T-cell (primary cell): Measurements from ENCODE around the gene LARGE1. TPM values are rescaled to one million over a fixed set of nuclear protein-coding genes. Genes with fewer than 3 reads are reported as not detected.

Experiments used
- ATAC-seq, 4 experiments: fragments of 200-7000 bp in 3 of 4; fragments of 150-1000 bp in 1 of 4; cut with Tn5 transposase; replicated peaks in 1 of 4; 1 replicate in 3 of 4; 2 replicates in 1 of 4; pipeline ENCODE4 v1.10.0; 2021; ENCODE audit warnings: moderate library complexity in 3 of 4, mild to moderate bottlenecking in 2 of 4, moderate number of reproducible peaks in 1 of 4
- CTCF ChIA-PET, 2 donors: fragments of 300-600 bp; sonication (Branson Sonifier 250); formaldehyde crosslinking; loops; one replicate each; lab custom pipeline; 2022; ENCODE audit warnings: antibody characterized with exemption in 2 of 2; lab: Charles Lee
- POLR2A ChIA-PET, 2 donors: fragments of 300-600 bp; sonication (Branson Sonifier 250); formaldehyde crosslinking; loops; one replicate each; lab custom pipeline; 2022; ENCODE audit warnings: antibody characterized with exemption in 2 of 2; lab: Charles Lee
- DNase-seq, 35 experiments: peaks; one replicate each; pipeline versions ENCODE4 v3.0.0 to v3.0.0-alpha.2; 2013 to 2023
- H3K27ac ChIP-seq: one replicate; pipeline ENCODE4 v1.5.1; 2013; ENCODE audit warnings: low read length
- H3K27me3 ChIP-seq, 2 experiments: replicated peaks in 1 of 2; 1 replicate in 1 of 2; 2 replicates in 1 of 2; pipeline versions ENCODE4 v1.6.1 to v1.7.0; 2013; ENCODE audit warnings: low read length in 1 of 2, mixed read lengths in 1 of 2; ENCODE audit not compliant: control insufficient read depth in 2 of 2, insufficient read depth in 2 of 2; ENCODE audit errors: extremely low read depth in 1 of 2
- H3K36me3 ChIP-seq, 2 donors: 1 replicate in 1 of 2; 2 replicates in 1 of 2; pipeline versions ENCODE4 v1.6.1 to v1.7.0; 2013; ENCODE audit warnings: low read length in 1 of 2; ENCODE audit not compliant: control insufficient read depth in 2 of 2, insufficient read depth in 1 of 2; ENCODE audit errors: extremely low read depth in 1 of 2
- H3K4me1 ChIP-seq, 2 experiments: 1 replicate in 1 of 2; 2 replicates in 1 of 2; pipeline versions ENCODE4 v1.6.1 to v1.7.0; 2013; ENCODE audit warnings: low read length in 2 of 2, mixed read lengths in 1 of 2; ENCODE audit not compliant: insufficient read depth in 2 of 2, control insufficient read depth in 1 of 2; ENCODE audit errors: extremely low read depth in 1 of 2
- H3K4me3 ChIP-seq, 2 donors: 1 replicate in 1 of 2; 2 replicates in 1 of 2; pipeline versions ENCODE4 v1.5.1 to v1.7.0; 2013; ENCODE audit warnings: mild to moderate bottlenecking in 2 of 2, low read length in 1 of 2, moderate library complexity in 1 of 2; ENCODE audit not compliant: control insufficient read depth in 1 of 2; ENCODE audit errors: extremely low read depth in 1 of 2
- H3K9me3 ChIP-seq: 2 replicates; pipeline ENCODE4 v1.7.0; 2013
- H3K27ac Mint-ChIP-seq, 2 donors: one replicate each; pipeline ENCODE4 v1.8.0; 2020 to 2021; ENCODE audit warnings: mild to moderate bottlenecking in 2 of 2, mixed read lengths in 2 of 2
- H3K27me3 Mint-ChIP-seq, 2 donors: one replicate each; pipeline ENCODE4 v1.8.0; 2021 to 2022; ENCODE audit warnings: mixed read lengths in 2 of 2
- H3K36me3 Mint-ChIP-seq: one replicate; pipeline ENCODE4 v1.8.0; 2021; ENCODE audit warnings: mixed read lengths
- H3K4me1 Mint-ChIP-seq, 3 donors: one replicate each; pipeline ENCODE4 v1.8.0; 2020 to 2022; ENCODE audit warnings: mixed read lengths in 3 of 3, mild to moderate bottlenecking in 1 of 3
- H3K4me3 Mint-ChIP-seq, 3 donors: one replicate each; pipeline ENCODE4 v1.8.0; 2020 to 2022; ENCODE audit warnings: mild to moderate bottlenecking in 3 of 3, mixed read lengths in 3 of 3, moderate library complexity in 3 of 3
- H3K9me3 Mint-ChIP-seq, 3 donors: one replicate each; pipeline ENCODE4 v1.8.0; 2020 to 2022; ENCODE audit warnings: mixed read lengths in 3 of 3
- WGBS: methylation state at CpG from one replicate; pipeline ENCODE4 v1.1.5; 2013; ENCODE audit warnings: missing lambda C conversion rate; ENCODE audit not compliant: insufficient coverage; 5-methylcytosine and 5-hydroxymethylcytosine counted together
- total RNA-seq, 35 experiments: library from RNA in 6 of 35; stranded (reverse) in 6 of 35; fragments of 120-200 nt in 1 of 35; gene quantifications; one replicate each; pipeline versions ENCODE4 v1.2.1 to v1.2.4 and lab custom pipeline; 2013 to 2026

Gene LARGE1
- total RNA-seq, 5 donors from 2014 or later (not counting 1 experiment from before 2014, with no cell fraction given), result 0.53 to 6.1 (median 3.0) TPM

DNA sequence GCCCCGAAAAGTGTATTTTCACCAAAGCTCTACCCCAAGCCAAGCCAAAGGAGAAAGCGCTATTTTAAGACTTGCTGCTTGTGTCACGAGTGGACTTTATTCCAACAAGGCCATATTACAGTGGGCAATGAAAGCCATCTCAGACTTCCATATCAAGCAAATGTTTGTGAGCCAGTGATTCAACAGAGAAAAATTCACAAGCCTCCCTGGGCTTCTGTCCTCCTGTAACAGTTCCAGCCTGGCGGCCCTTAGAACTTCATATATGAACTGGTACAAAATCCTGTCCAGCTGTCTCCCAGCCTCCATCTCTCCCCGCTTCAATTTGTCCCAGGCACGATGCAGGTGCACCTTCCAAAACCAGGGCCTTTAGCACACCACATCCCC is 11.2 kb downstream of the LARGE1 start:
- H3K9me3 Mint-ChIP-seq, result no peaks in the 10 kb centered on the region
- H3K27me3 ChIP-seq, result no peaks in the 10 kb centered on the region
- H3K36me3 Mint-ChIP-seq, result no peaks in the 10 kb centered on the region
- no peak overlapping the region for H3K4me3 ChIP-seq
- no peaks in the 10 kb centered on the region for H3K4me1 ChIP-seq
- H3K27me3 Mint-ChIP-seq, result peaks cover 3 to 5% of the 10 kb centered on the region in 2 donors
- DNase-seq, result no peak
- 94% methylated on average over 6 of the region's 6 CpGs for whole genome bisulfite sequencing
- no peak overlapping the region for H3K4me3 Mint-ChIP-seq
- no peak overlapping the region for H3K27ac ChIP-seq
- no peaks in the 10 kb centered on the region for H3K4me1 Mint-ChIP-seq
- POLR2A ChIA-PET, result no interaction called here
- no peaks in the 10 kb centered on the region for H3K36me3 ChIP-seq
- H3K9me3 ChIP-seq, result no peaks in the 10 kb centered on the region
- CTCF ChIA-PET, result no interaction called here
- no peak overlapping the region for H3K27ac Mint-ChIP-seq
- ATAC-seq, result no peak

DNA sequence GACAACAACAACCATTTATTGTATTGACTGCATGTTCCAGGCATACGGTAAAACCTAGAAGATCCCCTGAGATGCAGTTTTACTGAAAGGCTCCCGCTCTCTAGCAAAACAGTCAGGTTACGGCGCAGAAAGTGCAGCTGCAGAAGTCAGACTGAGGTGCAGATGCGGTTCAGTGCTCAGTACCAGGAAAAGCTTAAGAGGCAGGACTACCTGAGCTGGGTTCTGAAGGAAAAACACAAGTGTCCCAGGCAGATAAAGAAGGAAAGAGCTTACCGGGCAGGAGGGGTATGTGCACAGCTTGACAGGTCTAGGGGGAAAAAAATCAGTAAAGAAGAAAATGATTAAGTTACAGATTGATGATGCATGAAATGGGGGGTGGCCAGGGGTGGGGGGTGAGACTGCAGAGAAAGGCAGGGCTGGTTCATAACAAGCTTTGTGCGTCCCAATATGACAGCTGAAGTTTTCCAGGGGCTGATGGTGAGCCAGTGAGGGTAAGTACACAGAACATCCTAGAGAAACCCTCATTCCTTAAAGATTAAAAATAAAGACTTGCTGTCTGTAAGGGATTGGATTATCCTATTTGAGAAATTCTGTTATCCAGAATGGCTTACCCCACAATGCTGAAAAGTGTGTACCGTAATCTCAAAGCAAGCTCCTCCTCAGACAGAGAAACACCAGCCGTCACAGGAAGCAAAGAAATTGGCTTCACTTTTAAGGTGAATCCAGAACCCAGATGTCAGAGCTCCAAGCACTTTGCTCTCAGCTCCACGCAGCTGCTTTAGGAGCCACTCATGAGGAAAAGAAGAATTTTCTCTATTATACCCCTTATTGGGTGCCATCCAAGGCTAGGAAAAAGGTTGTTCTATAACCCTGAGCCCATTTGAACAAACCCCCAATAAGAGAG is 11.9 kb downstream of the LARGE1 start:
- no peaks in the 10 kb centered on the region for H3K27me3 ChIP-seq
- CTCF ChIA-PET, result no interaction called here
- peaks cover 3% of the 10 kb centered on the region in 2 donors for H3K27me3 Mint-ChIP-seq
- H3K4me3 ChIP-seq, result no peak overlapping the region
- no peak overlapping the region for H3K27ac Mint-ChIP-seq
- ATAC-seq (no peak), DNase-seq (no peak)
- no peaks in the 10 kb centered on the region for H3K4me1 Mint-ChIP-seq
- H3K27ac ChIP-seq, result no peak overlapping the region
- no peaks in the 10 kb centered on the region for H3K36me3 Mint-ChIP-seq
- H3K36me3 ChIP-seq, result no peaks in the 10 kb centered on the region
- WGBS, result 90% methylated on average over 6 of the region's 10 CpGs
- H3K4me3 Mint-ChIP-seq, result no peak overlapping the region
- POLR2A ChIA-PET, result no interaction called here
- H3K4me1 ChIP-seq, result no peaks in the 10 kb centered on the region
- no peaks in the 10 kb centered on the region for H3K9me3 Mint-ChIP-seq
- no peaks in the 10 kb centered on the region for H3K9me3 ChIP-seq

DNA sequence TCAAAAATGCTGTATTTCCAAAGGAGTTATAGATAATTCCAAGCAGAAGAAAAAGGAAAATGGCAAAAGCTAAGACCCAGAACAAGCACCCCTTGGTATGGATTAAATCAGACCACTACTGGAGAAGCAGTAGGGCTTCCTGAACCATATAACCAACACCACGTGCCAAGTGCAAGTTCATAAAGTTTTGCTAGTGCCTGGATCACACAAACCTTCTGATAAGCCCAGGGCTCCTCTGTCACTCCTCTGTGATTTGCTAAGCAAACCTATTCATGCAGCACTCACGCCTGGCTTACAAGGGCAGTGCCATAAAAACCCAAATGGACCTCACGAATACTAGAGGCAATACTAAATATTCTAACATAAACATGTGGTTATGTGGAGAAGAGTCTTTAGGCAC is 13.3 kb downstream of the LARGE1 start:
- peaks cover 0 to 4% (median 0%) of the 10 kb centered on the region in 3 donors for H3K9me3 Mint-ChIP-seq
- no peak overlapping the region for H3K27ac Mint-ChIP-seq
- H3K9me3 ChIP-seq, result no peaks in the 10 kb centered on the region
- no peak overlapping the region for H3K27ac ChIP-seq
- POLR2A ChIA-PET, result no interaction called here
- H3K36me3 Mint-ChIP-seq, result no peaks in the 10 kb centered on the region
- no peak overlapping the region for H3K4me3 Mint-ChIP-seq
- no peaks in the 10 kb centered on the region for H3K27me3 ChIP-seq
- ATAC-seq, result no peak
- no peak overlapping the region for H3K4me3 ChIP-seq
- CTCF ChIA-PET, result no interaction called here
- DNase-seq, result no peak
- 33% methylated on average over 1 of the region's 3 CpGs for WGBS
- H3K4me1 Mint-ChIP-seq, result no peaks in the 10 kb centered on the region
- H3K27me3 Mint-ChIP-seq, result peaks cover 0 to 7% of the 10 kb centered on the region in 2 donors
- H3K36me3 ChIP-seq, result no peaks in the 10 kb centered on the region
- H3K4me1 ChIP-seq, result no peaks in the 10 kb centered on the region

DNA sequence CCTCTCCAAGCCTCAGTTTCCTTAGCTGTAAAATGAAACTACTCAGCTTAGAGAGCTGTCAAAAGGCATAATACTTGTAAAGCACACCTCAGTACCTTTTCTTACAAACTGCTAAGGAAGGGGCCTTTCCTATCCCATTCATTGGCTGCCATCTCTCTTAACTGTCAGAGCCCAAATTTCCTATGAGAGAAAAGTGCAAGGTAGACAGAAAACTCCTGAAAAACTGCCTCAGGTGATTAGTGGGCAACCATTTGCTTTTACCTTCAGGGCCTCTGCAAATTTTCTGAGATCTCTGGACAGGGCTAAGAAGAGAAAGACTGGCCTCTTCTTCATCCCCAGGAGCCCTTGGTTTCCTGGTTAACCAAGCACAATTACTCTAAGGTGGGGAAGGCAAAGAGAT is 13.8 kb downstream of the LARGE1 start:
- no peak overlapping the region for H3K27ac ChIP-seq
- H3K27me3 Mint-ChIP-seq, result peaks cover 0 to 6% of the 10 kb centered on the region in 2 donors
- no peaks in the 10 kb centered on the region for H3K9me3 ChIP-seq
- no peaks in the 10 kb centered on the region for H3K36me3 ChIP-seq
- H3K4me3 Mint-ChIP-seq, result no peak overlapping the region
- H3K27ac Mint-ChIP-seq, result no peak overlapping the region
- peaks cover 0 to 4% (median 0%) of the 10 kb centered on the region in 3 donors for H3K9me3 Mint-ChIP-seq
- CTCF ChIA-PET, result no interaction called here
- H3K27me3 ChIP-seq, result no peaks in the 10 kb centered on the region
- DNase-seq, result no peak
- ATAC-seq, result no peak
- POLR2A ChIA-PET, result no interaction called here
- no peaks in the 10 kb centered on the region for H3K4me1 Mint-ChIP-seq
- H3K4me3 ChIP-seq, result no peak overlapping the region
- no peaks in the 10 kb centered on the region for H3K4me1 ChIP-seq
- no peaks in the 10 kb centered on the region for H3K36me3 Mint-ChIP-seq

DNA sequence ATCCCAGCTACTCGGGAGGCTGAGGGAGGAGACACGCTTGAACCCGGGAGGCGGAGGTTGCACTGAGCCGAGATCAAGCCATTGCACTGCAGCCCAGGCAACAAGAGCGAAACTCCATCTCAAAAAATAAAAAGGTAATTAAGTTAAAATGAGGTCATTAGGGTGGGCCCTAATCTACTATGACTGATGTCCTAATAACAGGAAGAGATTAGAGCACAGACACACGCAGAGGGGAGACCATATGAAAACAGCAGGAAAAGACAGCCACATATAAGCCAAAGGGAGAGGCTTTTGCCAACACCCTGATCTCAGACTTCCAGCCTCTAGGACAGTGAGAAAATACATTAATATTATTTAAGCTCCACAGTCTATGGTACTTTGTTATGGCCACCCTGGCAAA is 17.3 kb downstream of the LARGE1 start:
- no peaks in the 10 kb centered on the region for H3K36me3 Mint-ChIP-seq
- Histone ChIP-seq H3K27ac (no peak overlapping the region), H3K4me3 (no peak overlapping the region), H3K27me3 (peaks cover 0 to 3% of the 10 kb centered on the region in 2 experiments), H3K4me1 (no peaks in the 10 kb centered on the region), H3K9me3 (no peaks in the 10 kb centered on the region), H3K36me3 (no peaks in the 10 kb centered on the region)
- ATAC-seq (no peak), DNase-seq (no peak)
- peaks cover 0 to 4% (median 0%) of the 10 kb centered on the region in 3 donors for H3K9me3 Mint-ChIP-seq
- no peaks in the 10 kb centered on the region for H3K4me1 Mint-ChIP-seq
- ChIA-PET CTCF (no interaction called here), POLR2A (no interaction called here)
- no CpG with 5 or more reads among the region's 7 CpGs for WGBS
- no peak overlapping the region for H3K4me3 Mint-ChIP-seq
- no peak overlapping the region for H3K27ac Mint-ChIP-seq
- peaks cover 0 to 6% of the 10 kb centered on the region in 2 donors for H3K27me3 Mint-ChIP-seq

DNA sequence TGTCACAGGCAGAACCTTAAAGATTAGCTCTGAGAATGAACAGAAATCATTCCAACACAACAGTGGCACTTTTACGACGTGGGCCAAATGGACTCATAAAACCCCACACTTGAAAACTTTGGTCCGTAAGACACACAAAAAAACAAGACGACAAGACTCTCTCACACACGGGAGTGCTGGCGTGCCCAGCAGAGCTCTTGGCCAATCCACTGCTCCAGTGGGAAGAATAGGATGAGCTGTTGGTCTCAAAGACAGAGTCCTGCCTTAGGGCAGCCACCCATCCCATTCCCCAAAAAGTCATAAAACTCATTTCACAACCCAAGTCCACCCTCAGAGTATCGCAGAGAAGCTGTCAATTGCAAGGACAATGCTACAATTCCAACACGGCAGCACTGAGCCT is 18.2 kb downstream of the LARGE1 start:
- POLR2A ChIA-PET, result interaction anchor here in 1 of 2 donors (0.5 kb wide), 1 partner anchor 12 kb away, joined by 3 read pairs; no protein-coding TSS in a partner anchor
- no peak overlapping the region for H3K27ac ChIP-seq
- DNase-seq (no peak), ATAC-seq (no peak)
- Mint-ChIP-seq H3K36me3 (no peaks in the 10 kb centered on the region), H3K9me3 (peaks cover 0 to 4% (median 0%) of the 10 kb centered on the region in 3 donors), H3K4me3 (no peak overlapping the region), H3K4me1 (no peaks in the 10 kb centered on the region), H3K27ac (no peak overlapping the region), H3K27me3 (peaks cover 0 to 6% of the 10 kb centered on the region in 2 donors)
- CTCF ChIA-PET, result no interaction called here
- no peak overlapping the region for H3K4me3 ChIP-seq
- H3K4me1 ChIP-seq, result no peaks in the 10 kb centered on the region
- 79% methylated on average over 3 of the region's 8 CpGs for WGBS
- no peaks in the 10 kb centered on the region for H3K36me3 ChIP-seq
- no peaks in the 10 kb centered on the region for H3K9me3 ChIP-seq
- peaks cover 0 to 3% of the 10 kb centered on the region in 2 experiments for H3K27me3 ChIP-seq
